CD4-positive, alpha-beta memory T cell (primary cell): ENCODE results near the gene UBE2QL1. TPM values are rescaled to one million over a fixed set of nuclear protein-coding genes. Genes with fewer than 3 reads are reported as not detected.

Experiments
- CTCF ChIA-PET: fragments of 350-600 bp; sonication (Branson Sonifier 250); formaldehyde crosslinking; loops from one replicate; lab custom pipeline; 2021; ENCODE audit warnings: inconsistent platforms; ENCODE audit not compliant: partially characterized antibody; lab: Charles Lee
- POLR2A ChIA-PET: fragments of 350-600 bp; sonication (Branson Sonifier 250); formaldehyde crosslinking; loops from one replicate; lab custom pipeline; 2021; ENCODE audit not compliant: partially characterized antibody; lab: Charles Lee
- DNase-seq, 5 donors: peaks; one replicate each; pipeline versions ENCODE4 v3.0.0 to v3.0.0-alpha.2; 2020 to 2022; ENCODE audit warnings: mixed read lengths in 1 of 5
- H3K27ac ChIP-seq: one replicate; pipeline ENCODE4 v1.7.0; 2013; ENCODE audit warnings: low read depth, low read length
- H3K27me3 ChIP-seq: 2 replicates; pipeline ENCODE4 v1.7.0; 2013; ENCODE audit warnings: mild to moderate bottlenecking, low read length, moderate library complexity; ENCODE audit not compliant: insufficient read depth
- H3K36me3 ChIP-seq: 2 replicates; pipeline ENCODE4 v1.7.0; 2013; ENCODE audit warnings: mild to moderate bottlenecking, low read length, moderate library complexity; ENCODE audit not compliant: insufficient read depth
- H3K4me1 ChIP-seq: 2 replicates; pipeline ENCODE4 v1.7.0; 2013; ENCODE audit warnings: mild to moderate bottlenecking, low read length, moderate library complexity; ENCODE audit not compliant: insufficient read depth
- H3K4me3 ChIP-seq, 2 donors: one replicate each; pipeline ENCODE4 v1.7.0; 2013; ENCODE audit warnings: low read length in 2 of 2, mild to moderate bottlenecking in 1 of 2
- H3K9me3 ChIP-seq, 2 donors: one replicate each; pipeline ENCODE4 v1.7.0; 2013; ENCODE audit warnings: low read length in 2 of 2, control low read depth in 1 of 2; ENCODE audit not compliant: control insufficient read depth in 1 of 2
- H3K27ac Mint-ChIP-seq, 7 donors: one replicate each; pipeline ENCODE4 v1.8.0; 2020 to 2021; ENCODE audit warnings: mixed read lengths in 7 of 7, mild to moderate bottlenecking in 6 of 7, inconsistent platforms in 3 of 7, moderate library complexity in 3 of 7
- H3K27me3 Mint-ChIP-seq, 2 donors: one replicate each; pipeline ENCODE4 v1.8.0; 2020 to 2021; ENCODE audit warnings: mixed read lengths in 2 of 2
- H3K36me3 Mint-ChIP-seq, 2 donors: one replicate each; pipeline ENCODE4 v1.8.0; 2020 to 2021; ENCODE audit warnings: mixed read lengths in 2 of 2, inconsistent platforms in 1 of 2, mild to moderate bottlenecking in 1 of 2
- H3K4me1 Mint-ChIP-seq, 4 donors: one replicate each; pipeline ENCODE4 v1.8.0; 2020 to 2021; ENCODE audit warnings: mixed read lengths in 4 of 4, mild to moderate bottlenecking in 1 of 4
- H3K4me3 Mint-ChIP-seq, 8 donors: one replicate each; pipeline ENCODE4 v1.8.0; 2020 to 2021; ENCODE audit warnings: mixed read lengths in 8 of 8, mild to moderate bottlenecking in 7 of 8, moderate library complexity in 6 of 8, inconsistent platforms in 3 of 8
- H3K9me3 Mint-ChIP-seq, 8 donors: one replicate each; pipeline ENCODE4 v1.8.0; 2020 to 2021; ENCODE audit warnings: mixed read lengths in 8 of 8, mild to moderate bottlenecking in 5 of 8, inconsistent platforms in 3 of 8, moderate library complexity in 1 of 8
- intact Hi-C: fragments of 100-400 bp; cut with micrococcal nuclease; formaldehyde crosslinking; loops from one replicate; pipeline ENCODE4 v1.15.1; 2023
- polyA plus RNA-seq, 2 donors: library from polyadenylated mRNA; unstranded; fragments of 300-500 nt; fragmentation: Illumina TruSeq; gene quantifications; one replicate each; pipeline ENCODE4 v1.2.3, GENCODE V29; 2021
- total RNA-seq, 2 experiments: library from RNA; stranded (reverse); gene quantifications; one replicate each; pipeline ENCODE4 v1.2.3, GENCODE V29; 2021

The UBE2QL1 gene
- total and polyA plus RNA-seq, 4 experiments from 2014 or later: not detected

DNA sequence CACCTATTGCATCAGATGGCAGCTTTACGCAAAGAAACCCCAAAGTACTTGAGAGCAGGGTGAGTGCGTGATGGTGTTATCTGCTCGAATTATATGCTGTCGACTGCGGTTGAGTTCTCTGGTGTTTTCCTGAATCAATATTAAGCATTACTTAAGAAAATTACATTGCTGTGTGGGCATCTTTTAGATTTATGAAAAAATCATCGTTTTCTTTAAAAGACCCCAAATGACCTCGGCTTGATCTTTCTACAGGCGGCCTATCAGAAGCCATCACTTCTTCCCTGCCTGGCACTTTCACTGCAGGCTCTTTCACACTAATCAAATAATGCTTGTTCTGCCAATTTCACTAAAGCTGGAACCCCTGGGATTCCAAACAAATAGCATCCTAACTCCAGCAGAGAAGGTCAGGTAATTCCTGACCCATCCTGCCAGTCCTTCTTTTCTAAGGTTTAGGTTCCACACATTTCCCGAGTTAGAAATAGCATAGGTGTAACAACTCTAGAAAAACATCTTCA lies 1.7 kb downstream of the UBE2QL1 start:
- Histone ChIP-seq H3K4me3 (no peak overlapping the region), H3K4me1 (peaks cover 5% of the 10 kb centered on the region), H3K27me3 (peaks cover 30% of the 10 kb centered on the region), H3K27ac (no peak overlapping the region), H3K9me3 (no peaks in the 10 kb centered on the region), H3K36me3 (no peaks in the 10 kb centered on the region)
- POLR2A ChIA-PET: no interaction called here
- no peak overlapping the region for H3K27ac Mint-ChIP-seq
- DNase-seq: no peak
- peaks cover 8 to 22% (median 8%) of the 10 kb centered on the region in 4 donors for H3K4me1 Mint-ChIP-seq
- CTCF ChIA-PET: no interaction called here
- intact Hi-C loops: no loop called here
- no peaks in the 10 kb centered on the region for H3K36me3 Mint-ChIP-seq
- peaks cover 37 to 45% of the 10 kb centered on the region in 2 donors for H3K27me3 Mint-ChIP-seq
- peak overlapping the region in 7 of 8 donors; percentile 2 to 52 (median 32) for H3K4me3 Mint-ChIP-seq
- H3K9me3 Mint-ChIP-seq: no peaks in the 10 kb centered on the region

DNA sequence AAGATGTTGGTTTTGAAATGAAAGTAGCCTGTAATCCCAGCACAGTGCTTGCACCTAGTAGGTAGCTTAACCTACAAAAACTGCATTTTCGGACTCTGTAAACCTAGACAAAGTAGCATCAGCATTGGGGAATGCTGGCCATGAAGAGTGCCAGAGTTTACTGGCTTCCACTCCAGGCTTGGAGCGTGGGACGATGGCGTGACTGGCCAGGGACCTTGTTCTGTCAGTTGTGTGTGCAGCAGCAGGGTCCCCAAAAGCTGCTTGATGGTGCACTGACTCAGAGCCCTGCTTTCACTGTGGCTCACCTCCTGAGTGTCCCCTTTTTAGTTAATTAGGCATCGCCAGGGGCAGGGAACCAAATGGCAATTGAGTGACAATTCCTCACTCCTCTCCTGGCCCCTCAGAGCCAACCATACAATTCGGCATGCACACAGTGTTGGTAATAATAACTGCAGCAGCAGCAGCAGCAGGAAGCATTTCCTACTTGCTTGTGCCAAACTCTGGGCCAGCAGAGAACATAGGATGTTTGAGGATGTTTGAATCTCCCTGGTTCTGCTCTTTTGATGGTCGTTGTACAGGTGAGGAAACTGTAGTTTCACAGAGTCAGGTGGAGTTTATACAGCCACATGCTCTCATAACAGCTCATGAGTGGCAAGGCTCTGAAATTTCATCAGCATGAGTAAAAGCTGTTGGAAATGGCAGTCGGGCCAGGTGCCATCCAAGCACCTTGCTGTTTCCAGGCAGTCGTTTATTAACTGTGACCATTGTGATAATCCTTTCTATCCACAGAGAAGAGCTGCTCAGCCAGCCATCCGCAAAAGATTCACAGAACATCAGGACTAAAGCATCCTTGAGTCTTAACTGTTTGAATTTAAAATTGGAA lies 4.2 kb downstream of the UBE2QL1 start:
- Histone ChIP-seq H3K9me3 (no peaks in the 10 kb centered on the region), H3K4me3 (no peak overlapping the region), H3K4me1 (peaks cover 5% of the 10 kb centered on the region), H3K27me3 (peaks cover 30% of the 10 kb centered on the region), H3K36me3 (no peaks in the 10 kb centered on the region), H3K27ac (no peak overlapping the region)
- POLR2A ChIA-PET: no interaction called here
- CTCF ChIA-PET: no interaction called here
- no peak overlapping the region for H3K27ac Mint-ChIP-seq
- intact Hi-C loops: no loop called here
- H3K9me3 Mint-ChIP-seq: peaks cover 0 to 1% (median 0%) of the 10 kb centered on the region in 8 donors
- H3K4me3 Mint-ChIP-seq: no peak overlapping the region
- H3K36me3 Mint-ChIP-seq: no peaks in the 10 kb centered on the region
- DNase-seq: no peak
- peaks cover 45 to 57% of the 10 kb centered on the region in 2 donors for H3K27me3 Mint-ChIP-seq
- H3K4me1 Mint-ChIP-seq: peaks cover 8 to 22% (median 8%) of the 10 kb centered on the region in 4 donors

DNA sequence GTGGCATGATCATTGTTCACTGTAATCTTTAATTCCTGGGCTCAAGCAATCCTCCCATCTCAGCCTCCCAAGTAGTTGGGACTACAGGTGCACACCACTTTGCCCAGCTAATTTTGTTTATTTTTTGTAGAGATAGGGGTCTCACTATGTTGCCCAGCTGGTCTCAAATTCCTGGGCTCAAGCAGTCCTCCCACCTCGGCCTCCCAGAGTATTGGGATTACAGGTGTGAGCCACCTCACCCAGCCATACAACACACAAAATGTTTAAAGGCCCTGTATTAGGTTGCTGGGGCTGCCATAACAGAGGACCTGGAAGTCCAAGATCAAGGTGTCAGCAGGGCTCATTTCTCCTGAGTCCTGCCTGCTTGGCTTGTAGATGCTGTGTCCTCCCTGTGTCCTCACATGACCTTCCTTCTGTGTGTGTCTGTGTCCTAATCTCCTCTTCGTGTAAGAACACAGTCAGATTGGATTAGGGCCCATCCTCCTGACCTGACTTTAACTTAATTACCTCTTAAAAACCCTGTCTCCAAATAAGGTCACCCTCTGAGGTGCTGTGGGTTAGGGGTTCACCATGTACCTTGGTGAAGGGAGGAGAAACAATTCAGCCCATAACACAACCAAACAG lies 5.4 kb downstream of the UBE2QL1 start:
- H3K4me3 ChIP-seq: no peak overlapping the region
- H3K4me1 ChIP-seq: peaks cover 5% of the 10 kb centered on the region
- H3K4me1 Mint-ChIP-seq: peaks cover 5 to 18% (median 7%) of the 10 kb centered on the region in 4 donors
- ChIA-PET POLR2A (no interaction called here), CTCF (interaction anchor here (1.9 kb wide), 1 partner anchor 11 kb away, joined by 6 read pairs; no protein-coding TSS in a partner anchor)
- no peaks in the 10 kb centered on the region for H3K9me3 ChIP-seq
- no peak overlapping the region for H3K4me3 Mint-ChIP-seq
- intact Hi-C loops: no loop called here
- no peak overlapping the region for H3K27ac Mint-ChIP-seq
- no peak overlapping the region for H3K27ac ChIP-seq
- H3K36me3 Mint-ChIP-seq: no peaks in the 10 kb centered on the region
- DNase-seq: no peak
- H3K27me3 Mint-ChIP-seq: peaks cover 45 to 55% of the 10 kb centered on the region in 2 donors
- H3K9me3 Mint-ChIP-seq: peaks cover 0 to 1% (median 0%) of the 10 kb centered on the region in 8 donors
- H3K27me3 ChIP-seq: peaks cover 30% of the 10 kb centered on the region
- no peaks in the 10 kb centered on the region for H3K36me3 ChIP-seq

DNA sequence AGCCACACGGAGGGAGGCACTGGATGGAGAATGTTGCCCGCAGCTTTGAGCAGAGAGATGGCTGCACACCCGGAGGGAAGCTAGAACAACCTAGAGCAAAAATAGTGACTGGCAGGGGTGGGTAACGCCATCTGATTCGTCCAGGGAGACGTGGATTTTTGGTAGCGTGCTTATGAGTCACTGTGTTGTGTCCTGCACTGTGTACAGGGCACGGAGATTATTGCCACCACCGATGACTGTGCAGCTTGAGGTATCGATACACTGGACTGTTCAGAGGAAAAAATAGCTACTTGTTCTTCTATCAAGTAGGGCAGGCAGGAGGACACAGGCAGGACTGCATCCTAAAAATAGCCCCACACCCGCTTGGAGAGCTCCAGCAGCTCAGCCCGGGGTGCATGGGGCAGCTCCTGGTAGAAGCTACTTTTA lies 6.0 kb downstream of the UBE2QL1 start:
- Histone ChIP-seq H3K9me3 (no peaks in the 10 kb centered on the region), H3K27me3 (peaks cover 30% of the 10 kb centered on the region), H3K36me3 (no peaks in the 10 kb centered on the region), H3K4me3 (no peak overlapping the region), H3K27ac (no peak overlapping the region), H3K4me1 (no peaks in the 10 kb centered on the region)
- H3K27me3 Mint-ChIP-seq: peaks cover 41 to 52% of the 10 kb centered on the region in 2 donors
- peaks cover 0 to 13% (median 3%) of the 10 kb centered on the region in 4 donors for H3K4me1 Mint-ChIP-seq
- POLR2A ChIA-PET: no interaction called here
- H3K36me3 Mint-ChIP-seq: no peaks in the 10 kb centered on the region
- CTCF ChIA-PET: interaction anchor here (1.9 kb wide), 1 partner anchor 10 kb away, joined by 6 read pairs; no protein-coding TSS in a partner anchor
- intact Hi-C loops: no loop called here
- no peak for DNase-seq
- H3K9me3 Mint-ChIP-seq: peaks cover 0 to 1% (median 0%) of the 10 kb centered on the region in 8 donors
- no peak overlapping the region for H3K27ac Mint-ChIP-seq
- H3K4me3 Mint-ChIP-seq: no peak overlapping the region

DNA sequence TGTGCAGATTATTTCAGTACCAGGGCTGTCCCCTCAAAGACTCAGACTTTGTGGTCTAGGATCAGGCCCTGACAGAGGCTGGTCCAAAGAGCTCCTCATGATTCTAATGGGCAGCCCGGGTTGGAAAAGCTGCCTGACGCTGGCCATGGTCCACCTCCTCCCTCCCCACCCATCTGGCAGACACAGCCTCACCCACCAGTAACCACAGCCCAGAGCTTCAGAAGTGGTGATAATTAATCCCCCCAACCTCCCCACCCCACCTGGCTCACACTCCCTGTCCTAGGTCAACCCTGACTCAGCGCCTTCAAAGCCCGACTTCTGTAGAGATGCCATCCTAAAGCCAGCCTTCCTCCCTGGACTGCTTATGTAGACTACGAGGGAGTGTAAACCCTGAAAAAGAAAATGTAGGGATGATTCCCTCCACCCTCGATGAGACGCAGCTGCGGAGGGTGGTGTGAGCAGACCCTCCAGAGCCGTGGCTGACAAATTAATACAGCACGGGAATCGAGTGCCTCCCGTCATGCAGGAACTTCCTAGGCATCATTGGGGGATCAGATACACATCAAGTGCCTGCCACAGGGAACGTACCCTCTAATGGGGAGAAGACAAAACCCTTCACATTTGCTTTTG lies 7.0 kb downstream of the UBE2QL1 start:
- H3K4me3 Mint-ChIP-seq: no peak overlapping the region
- CTCF ChIA-PET: interaction anchor here (1.9 kb wide), 1 partner anchor 9 kb away, joined by 6 read pairs; no protein-coding TSS in a partner anchor
- Histone ChIP-seq H3K9me3 (no peaks in the 10 kb centered on the region), H3K4me3 (no peak overlapping the region), H3K36me3 (no peaks in the 10 kb centered on the region), H3K27me3 (peaks cover 22% of the 10 kb centered on the region), H3K4me1 (no peaks in the 10 kb centered on the region), H3K27ac (no peak overlapping the region)
- DNase-seq: no peak
- POLR2A ChIA-PET: no interaction called here
- H3K4me1 Mint-ChIP-seq: peaks cover 0 to 2% (median 0%) of the 10 kb centered on the region in 4 donors
- intact Hi-C loops: no loop called here
- H3K9me3 Mint-ChIP-seq: peaks cover 0 to 1% (median 0%) of the 10 kb centered on the region in 8 donors
- peaks cover 32 to 48% of the 10 kb centered on the region in 2 donors for H3K27me3 Mint-ChIP-seq
- no peaks in the 10 kb centered on the region for H3K36me3 Mint-ChIP-seq
- H3K27ac Mint-ChIP-seq: peak overlapping the region in 1 of 7 donors; percentile 60

DNA sequence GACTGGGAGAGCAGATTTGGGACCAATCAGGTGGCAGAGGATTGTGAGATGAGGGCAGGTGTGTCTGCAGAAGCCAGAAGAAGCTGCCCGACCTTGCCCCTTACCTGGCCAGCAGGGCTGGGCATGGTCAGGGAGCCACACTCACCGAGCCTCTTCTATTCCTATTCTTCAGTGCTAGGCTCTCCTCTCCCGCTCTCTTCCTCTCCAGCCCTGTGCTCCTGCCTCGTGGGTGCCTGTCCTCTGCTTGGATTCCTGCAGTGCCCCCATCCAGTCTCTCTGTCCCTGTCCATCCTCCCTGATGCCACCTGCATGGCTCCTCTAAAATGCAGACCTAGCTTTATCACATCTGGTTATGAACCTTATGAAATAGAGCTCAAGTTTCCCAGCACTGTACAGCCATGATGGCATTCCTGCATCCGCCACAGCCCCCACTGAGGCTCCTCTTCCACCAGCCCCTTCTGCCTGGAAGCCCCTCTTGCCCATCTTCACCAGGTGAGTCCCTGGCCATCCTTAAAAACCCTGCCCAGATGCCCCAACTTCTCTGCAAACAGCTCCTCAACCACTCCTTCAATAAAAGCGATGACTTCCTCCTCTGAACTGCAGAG lies 8.2 kb downstream of the UBE2QL1 start:
- DNase-seq: no peak
- Histone ChIP-seq H3K4me3 (no peak overlapping the region), H3K27me3 (peaks cover 11% of the 10 kb centered on the region), H3K36me3 (no peaks in the 10 kb centered on the region), H3K9me3 (no peaks in the 10 kb centered on the region), H3K27ac (no peak overlapping the region), H3K4me1 (no peaks in the 10 kb centered on the region)
- no peak overlapping the region for H3K4me3 Mint-ChIP-seq
- peaks cover 0 to 1% (median 0%) of the 10 kb centered on the region in 8 donors for H3K9me3 Mint-ChIP-seq
- POLR2A ChIA-PET: no interaction called here
- CTCF ChIA-PET: interaction anchor here (1.2 kb wide), 1 partner anchor 15 kb away, joined by 3 read pairs; no protein-coding TSS in a partner anchor
- H3K36me3 Mint-ChIP-seq: no peaks in the 10 kb centered on the region
- peaks cover 24 to 41% of the 10 kb centered on the region in 2 donors for H3K27me3 Mint-ChIP-seq
- no peak overlapping the region for H3K27ac Mint-ChIP-seq
- no peaks in the 10 kb centered on the region for H3K4me1 Mint-ChIP-seq
- intact Hi-C loops: no loop called here
